Measurements from ENCODE around the gene TRIM62. TPM values are rescaled to one million over a fixed set of nuclear protein-coding genes. Genes with fewer than 3 reads are reported as not detected.
A peak's percentile ranks its signal among the peaks of the same experiment; 100 is the strongest.

Gene TRIM62
- total and polyA plus RNA-seq, 9 donors: 3.0 to 7.9 (median 6.1) TPM

DNA sequence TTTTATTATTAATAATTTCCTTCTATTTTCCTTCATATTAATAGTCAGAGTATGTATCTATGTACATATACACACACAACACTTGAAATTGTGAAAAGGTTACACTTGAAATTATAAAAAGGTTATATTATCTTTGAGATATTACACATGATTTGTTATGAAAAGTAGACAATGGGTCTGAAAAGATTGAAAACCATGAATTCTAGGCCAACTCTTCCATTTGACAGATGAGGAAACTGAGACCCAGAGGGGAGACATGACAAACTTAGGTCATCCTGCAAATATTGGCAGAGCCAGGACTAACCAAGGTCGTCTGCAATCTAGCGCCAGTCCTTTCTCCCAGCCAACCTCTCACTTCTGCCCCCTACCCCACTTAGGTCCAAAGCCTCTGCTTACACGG is 33.2 kb downstream of the TRIM62 start:
- no peaks in the 10 kb centered on the region for H3K9me3 ChIP-seq (replicated peaks; ENCODE audit: control insufficient read depth, low read depth, low read length)
- H3K4me1 ChIP-seq (ENCODE audit: control insufficient read depth, insufficient read depth, low read length): peaks cover 36% of the 10 kb centered on the region
- peaks cover 38% of the 10 kb centered on the region for H3K36me3 ChIP-seq (ENCODE audit: control insufficient read depth, insufficient read depth, low read length)
- 82% methylated on average over 3 of the region's 3 CpGs for WGBS (ENCODE audit: insufficient coverage)
- H3K27ac ChIP-seq (ENCODE audit: low read length): no peak overlapping the region
- DNase-seq: no peak
- no peaks in the 10 kb centered on the region for H3K27me3 ChIP-seq (ENCODE audit: control insufficient read depth, insufficient read depth, low read length)
- H3K4me3 ChIP-seq (ENCODE audit: low read length): no peak overlapping the region

DNA sequence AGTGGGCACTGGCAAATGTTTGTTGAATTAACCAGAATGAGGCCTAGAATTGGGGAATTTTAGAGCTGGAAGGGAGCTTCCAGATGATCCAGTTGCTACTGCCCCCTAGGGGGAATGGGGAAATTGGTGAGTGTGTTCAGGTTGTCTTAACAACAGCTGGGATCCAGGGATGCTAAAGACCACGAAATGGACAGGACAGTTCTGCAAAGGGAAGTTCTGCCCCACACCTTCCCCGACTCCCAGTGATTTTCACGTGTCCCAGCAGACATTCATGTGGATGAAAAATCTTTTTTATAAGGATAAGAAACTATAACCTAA is 33.9 kb downstream of the TRIM62 start:
- Histone ChIP-seq H3K9me3 (replicated peaks; ENCODE audit: control insufficient read depth, low read depth, low read length) (no peaks in the 10 kb centered on the region), H3K4me3 (ENCODE audit: low read length) (no peak overlapping the region), H3K36me3 (ENCODE audit: control insufficient read depth, insufficient read depth, low read length) (peaks cover 36% of the 10 kb centered on the region), H3K27me3 (ENCODE audit: control insufficient read depth, insufficient read depth, low read length) (no peaks in the 10 kb centered on the region), H3K27ac (ENCODE audit: low read length) (no peak overlapping the region), H3K4me1 (ENCODE audit: control insufficient read depth, insufficient read depth, low read length) (peaks cover 34% of the 10 kb centered on the region)
- DNase-seq: no peak
- no CpG with 5 or more reads among the region's 3 CpGs for WGBS (ENCODE audit: insufficient coverage)

DNA sequence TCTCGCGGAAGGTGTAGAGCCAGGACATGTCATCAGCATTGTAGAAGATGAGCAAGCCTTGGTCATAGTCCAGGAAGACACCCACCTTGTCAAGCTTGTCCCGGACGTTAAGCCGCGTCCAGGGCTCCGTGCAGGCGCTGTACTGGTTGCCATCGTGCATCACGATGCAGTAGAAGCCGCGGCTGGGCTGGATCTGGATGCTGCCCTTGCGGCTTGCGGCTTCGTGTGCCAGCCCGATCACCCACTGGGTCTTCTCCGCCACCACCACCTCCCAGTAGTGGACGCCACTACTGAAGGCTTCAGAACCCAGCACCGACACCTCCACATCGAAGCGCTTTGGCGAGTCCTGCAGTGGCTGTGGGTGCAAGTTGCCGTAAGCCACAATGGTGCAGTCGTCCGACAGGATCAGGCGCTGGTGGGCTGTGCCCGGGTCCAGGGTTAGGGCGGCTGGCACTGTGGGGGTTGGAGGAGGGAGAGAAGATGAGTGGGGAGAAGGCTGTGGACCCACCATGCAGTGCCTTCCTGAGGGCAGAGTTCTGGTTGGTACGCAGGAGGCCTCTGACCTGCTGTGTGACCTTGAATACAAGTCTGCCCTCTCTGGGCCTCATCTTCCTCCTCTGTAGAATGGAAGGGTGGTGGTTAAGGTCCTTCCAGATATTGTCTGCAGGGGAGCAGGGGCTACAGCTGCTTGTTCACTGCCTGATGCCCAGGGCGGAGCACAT is 34.4 kb downstream of the TRIM62 start:
- H3K27ac ChIP-seq (ENCODE audit: low read length): no peak overlapping the region
- no peak for DNase-seq
- no peaks in the 10 kb centered on the region for H3K9me3 ChIP-seq (replicated peaks; ENCODE audit: control insufficient read depth, low read depth, low read length)
- WGBS (ENCODE audit: insufficient coverage): 92% methylated on average over 29 of the region's 30 CpGs
- H3K27me3 ChIP-seq (ENCODE audit: control insufficient read depth, insufficient read depth, low read length): no peaks in the 10 kb centered on the region
- H3K4me1 ChIP-seq (ENCODE audit: control insufficient read depth, insufficient read depth, low read length): peaks cover 34% of the 10 kb centered on the region
- H3K36me3 ChIP-seq (ENCODE audit: control insufficient read depth, insufficient read depth, low read length): peaks cover 38% of the 10 kb centered on the region
- H3K4me3 ChIP-seq (ENCODE audit: low read length): no peak overlapping the region

DNA sequence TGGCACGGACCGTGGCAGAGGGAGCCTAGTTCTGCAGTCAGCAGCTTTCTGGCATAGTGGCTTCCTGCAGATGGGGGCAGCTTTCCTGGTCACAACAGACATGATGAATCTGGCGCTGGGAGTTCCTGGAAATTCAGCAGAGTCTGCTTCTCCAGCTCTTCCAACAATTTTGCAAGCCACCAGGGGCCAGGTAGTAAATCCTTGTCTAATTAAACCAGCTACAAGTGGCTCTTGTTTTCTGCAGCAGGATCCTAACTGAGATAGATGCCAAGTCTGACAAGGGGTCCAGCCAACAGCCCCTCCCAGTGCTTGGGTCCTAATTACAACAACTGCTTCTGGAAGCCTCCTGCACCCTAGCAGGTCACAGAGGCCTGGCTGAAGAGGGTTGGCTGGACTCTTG is 35.8 kb downstream of the TRIM62 start:
- Histone ChIP-seq H3K27me3 (ENCODE audit: control insufficient read depth, insufficient read depth, low read length) (no peaks in the 10 kb centered on the region), H3K36me3 (ENCODE audit: control insufficient read depth, insufficient read depth, low read length) (peaks cover 41% of the 10 kb centered on the region), H3K27ac (ENCODE audit: low read length) (no peak overlapping the region), H3K9me3 (replicated peaks; ENCODE audit: control insufficient read depth, low read depth, low read length) (no peaks in the 10 kb centered on the region), H3K4me1 (ENCODE audit: control insufficient read depth, insufficient read depth, low read length) (peaks cover 25% of the 10 kb centered on the region), H3K4me3 (ENCODE audit: low read length) (no peak overlapping the region)
- 63% methylated on average over 2 of the region's 3 CpGs for WGBS (ENCODE audit: insufficient coverage)
- peak; percentile 46 for DNase-seq

DNA sequence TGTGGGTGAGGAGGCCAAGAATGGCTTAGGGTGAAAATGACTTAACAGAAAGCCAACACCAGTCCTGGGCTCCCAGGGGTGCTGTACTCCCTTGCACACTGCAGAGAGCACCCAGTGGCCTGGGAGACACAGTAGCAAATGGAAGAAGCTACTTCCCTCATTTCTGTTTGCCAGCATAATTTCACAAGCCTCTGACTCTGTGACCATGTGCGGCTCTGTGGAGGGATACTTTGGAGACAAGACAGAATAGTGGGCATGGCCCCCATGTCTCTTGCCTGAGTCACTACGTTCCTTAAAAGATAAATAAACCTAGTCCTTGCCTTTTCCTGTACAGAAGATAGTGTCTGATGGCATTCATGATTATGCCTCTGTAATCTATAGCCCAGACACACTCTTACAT is 38.1 kb downstream of the TRIM62 start:
- Histone ChIP-seq H3K4me3 (ENCODE audit: low read length) (no peak overlapping the region), H3K36me3 (ENCODE audit: control insufficient read depth, insufficient read depth, low read length) (peaks cover 38% of the 10 kb centered on the region), H3K27me3 (ENCODE audit: control insufficient read depth, insufficient read depth, low read length) (no peaks in the 10 kb centered on the region), H3K27ac (ENCODE audit: low read length) (no peak overlapping the region), H3K9me3 (replicated peaks; ENCODE audit: control insufficient read depth, low read depth, low read length) (no peaks in the 10 kb centered on the region), H3K4me1 (ENCODE audit: control insufficient read depth, insufficient read depth, low read length) (peaks cover 19% of the 10 kb centered on the region)
- DNase-seq: no peak
- 17% methylated on average over 1 of the region's 2 CpGs for WGBS (ENCODE audit: insufficient coverage)

DNA sequence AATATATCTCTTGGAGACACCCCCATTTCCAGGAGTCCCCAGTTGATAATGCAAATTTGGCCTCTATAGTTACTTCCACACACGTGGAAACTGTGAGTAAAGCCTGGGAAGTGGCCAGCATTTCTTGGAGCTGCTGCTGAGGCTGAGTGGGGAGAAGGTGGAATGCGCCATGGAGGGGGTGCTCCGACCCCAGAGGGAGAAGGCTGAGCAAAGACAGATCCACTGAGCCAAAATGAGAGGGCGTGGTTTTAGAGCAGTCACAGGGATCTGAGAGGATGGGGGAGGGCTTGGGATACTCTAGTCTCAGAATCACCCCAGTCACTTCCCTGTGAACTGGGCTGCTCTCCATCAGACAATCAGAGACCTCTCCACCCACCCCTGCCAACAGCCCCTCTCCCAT is 38.7 kb downstream of the TRIM62 start:
- WGBS (ENCODE audit: insufficient coverage): 6% methylated on average over 2 of the region's 4 CpGs
- Histone ChIP-seq H3K36me3 (ENCODE audit: control insufficient read depth, insufficient read depth, low read length) (peaks cover 37% of the 10 kb centered on the region), H3K27me3 (ENCODE audit: control insufficient read depth, insufficient read depth, low read length) (no peaks in the 10 kb centered on the region), H3K9me3 (replicated peaks; ENCODE audit: control insufficient read depth, low read depth, low read length) (no peaks in the 10 kb centered on the region), H3K4me3 (ENCODE audit: low read length) (no peak overlapping the region), H3K4me1 (ENCODE audit: control insufficient read depth, insufficient read depth, low read length) (peaks cover 19% of the 10 kb centered on the region), H3K27ac (ENCODE audit: low read length) (peak overlapping the region; percentile 47)
- peak; percentile 93 for DNase-seq

DNA sequence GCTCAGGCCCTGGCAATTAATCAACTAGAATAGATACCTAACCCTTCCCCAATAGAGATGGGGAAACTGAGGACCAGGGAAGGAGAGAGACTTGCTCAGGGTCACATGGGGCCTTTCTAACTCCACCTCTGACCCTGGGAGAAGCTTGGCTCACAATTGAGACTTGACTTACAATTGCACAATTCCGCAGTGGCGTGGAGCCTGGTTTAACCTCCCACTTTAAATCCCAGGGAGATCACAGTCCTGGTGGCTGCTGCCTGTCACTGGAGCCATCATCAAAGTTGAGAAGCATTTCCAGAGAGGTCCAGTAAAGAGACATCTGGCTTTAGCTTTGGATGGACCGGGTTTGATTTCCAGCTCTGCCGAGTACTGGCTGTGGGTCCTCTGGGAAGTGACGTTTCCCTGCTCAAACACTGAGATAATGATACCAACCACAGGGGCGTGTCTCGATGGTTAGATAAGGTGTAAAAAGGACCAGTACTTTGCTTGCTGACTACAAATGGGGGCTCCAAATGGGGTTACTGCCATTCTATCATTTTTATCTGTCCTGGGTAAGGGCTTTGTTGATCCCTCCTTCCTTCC is 39.3 kb downstream of the TRIM62 start:
- no peak overlapping the region for H3K4me3 ChIP-seq (ENCODE audit: low read length)
- no peaks in the 10 kb centered on the region for H3K27me3 ChIP-seq (ENCODE audit: control insufficient read depth, insufficient read depth, low read length)
- peaks cover 31% of the 10 kb centered on the region for H3K36me3 ChIP-seq (ENCODE audit: control insufficient read depth, insufficient read depth, low read length)
- 29% methylated on average over 3 of the region's 7 CpGs for WGBS (ENCODE audit: insufficient coverage)
- DNase-seq: peak; percentile 33
- peak overlapping the region; percentile 47 for H3K27ac ChIP-seq (ENCODE audit: low read length)
- H3K4me1 ChIP-seq (ENCODE audit: control insufficient read depth, insufficient read depth, low read length): peaks cover 19% of the 10 kb centered on the region
- H3K9me3 ChIP-seq (replicated peaks; ENCODE audit: control insufficient read depth, low read depth, low read length): no peaks in the 10 kb centered on the region

DNA sequence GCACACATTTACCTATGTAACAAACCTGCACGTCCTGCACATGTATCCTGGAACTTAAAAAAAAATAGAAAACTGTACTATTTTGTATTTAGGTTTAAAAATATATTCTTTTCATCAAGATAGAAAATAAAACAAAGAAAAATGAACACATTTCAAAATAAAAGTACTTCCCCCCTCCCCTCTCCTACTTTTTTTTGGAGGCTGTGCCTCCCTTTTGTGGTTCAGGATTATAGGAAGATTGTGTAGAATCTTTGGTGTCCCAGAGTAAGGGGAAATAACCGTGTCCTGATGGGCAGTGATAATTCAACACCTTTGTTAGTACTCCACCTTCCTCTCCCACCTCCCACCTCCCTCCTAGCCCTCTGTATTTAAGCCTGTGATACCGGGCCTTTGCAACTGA is 40.1 kb downstream of the TRIM62 start:
- H3K4me1 ChIP-seq (ENCODE audit: control insufficient read depth, insufficient read depth, low read length): peaks cover 19% of the 10 kb centered on the region
- no peaks in the 10 kb centered on the region for H3K9me3 ChIP-seq (replicated peaks; ENCODE audit: control insufficient read depth, low read depth, low read length)
- H3K36me3 ChIP-seq (ENCODE audit: control insufficient read depth, insufficient read depth, low read length): peaks cover 23% of the 10 kb centered on the region
- H3K27ac ChIP-seq (ENCODE audit: low read length): no peak overlapping the region
- no CpG with 5 or more reads among the region's 3 CpGs for WGBS (ENCODE audit: insufficient coverage)
- H3K27me3 ChIP-seq (ENCODE audit: control insufficient read depth, insufficient read depth, low read length): no peaks in the 10 kb centered on the region
- H3K4me3 ChIP-seq (ENCODE audit: low read length): no peak overlapping the region
- DNase-seq: no peak

DNA sequence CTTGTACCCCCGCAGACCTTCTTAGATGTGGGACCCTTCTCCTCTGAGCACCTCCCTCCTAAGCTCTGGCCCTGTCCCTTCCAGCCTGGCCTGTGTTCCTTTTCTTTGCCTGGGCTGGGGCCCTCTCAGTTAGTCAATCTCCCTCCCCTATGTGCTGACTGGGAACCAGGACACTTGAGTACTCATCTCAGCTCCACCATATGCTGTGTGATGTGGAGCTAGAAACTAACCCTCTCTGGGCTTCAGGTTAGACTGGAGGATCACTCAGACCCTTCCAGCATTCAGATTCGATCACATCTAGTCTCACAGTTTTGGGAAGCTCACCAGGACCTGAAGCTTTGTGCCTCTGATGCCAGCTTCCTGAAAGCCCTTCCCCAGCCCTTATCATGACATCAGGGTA is 40.6 kb downstream of the TRIM62 start:
- Histone ChIP-seq H3K4me1 (ENCODE audit: control insufficient read depth, insufficient read depth, low read length) (peaks cover 17% of the 10 kb centered on the region), H3K27ac (ENCODE audit: low read length) (no peak overlapping the region), H3K27me3 (ENCODE audit: control insufficient read depth, insufficient read depth, low read length) (no peaks in the 10 kb centered on the region), H3K36me3 (ENCODE audit: control insufficient read depth, insufficient read depth, low read length) (peaks cover 20% of the 10 kb centered on the region), H3K9me3 (replicated peaks; ENCODE audit: control insufficient read depth, low read depth, low read length) (no peaks in the 10 kb centered on the region), H3K4me3 (ENCODE audit: low read length) (no peak overlapping the region)
- no peak for DNase-seq
- WGBS (ENCODE audit: insufficient coverage): 90% methylated on average over 2 of the region's 2 CpGs

DNA sequence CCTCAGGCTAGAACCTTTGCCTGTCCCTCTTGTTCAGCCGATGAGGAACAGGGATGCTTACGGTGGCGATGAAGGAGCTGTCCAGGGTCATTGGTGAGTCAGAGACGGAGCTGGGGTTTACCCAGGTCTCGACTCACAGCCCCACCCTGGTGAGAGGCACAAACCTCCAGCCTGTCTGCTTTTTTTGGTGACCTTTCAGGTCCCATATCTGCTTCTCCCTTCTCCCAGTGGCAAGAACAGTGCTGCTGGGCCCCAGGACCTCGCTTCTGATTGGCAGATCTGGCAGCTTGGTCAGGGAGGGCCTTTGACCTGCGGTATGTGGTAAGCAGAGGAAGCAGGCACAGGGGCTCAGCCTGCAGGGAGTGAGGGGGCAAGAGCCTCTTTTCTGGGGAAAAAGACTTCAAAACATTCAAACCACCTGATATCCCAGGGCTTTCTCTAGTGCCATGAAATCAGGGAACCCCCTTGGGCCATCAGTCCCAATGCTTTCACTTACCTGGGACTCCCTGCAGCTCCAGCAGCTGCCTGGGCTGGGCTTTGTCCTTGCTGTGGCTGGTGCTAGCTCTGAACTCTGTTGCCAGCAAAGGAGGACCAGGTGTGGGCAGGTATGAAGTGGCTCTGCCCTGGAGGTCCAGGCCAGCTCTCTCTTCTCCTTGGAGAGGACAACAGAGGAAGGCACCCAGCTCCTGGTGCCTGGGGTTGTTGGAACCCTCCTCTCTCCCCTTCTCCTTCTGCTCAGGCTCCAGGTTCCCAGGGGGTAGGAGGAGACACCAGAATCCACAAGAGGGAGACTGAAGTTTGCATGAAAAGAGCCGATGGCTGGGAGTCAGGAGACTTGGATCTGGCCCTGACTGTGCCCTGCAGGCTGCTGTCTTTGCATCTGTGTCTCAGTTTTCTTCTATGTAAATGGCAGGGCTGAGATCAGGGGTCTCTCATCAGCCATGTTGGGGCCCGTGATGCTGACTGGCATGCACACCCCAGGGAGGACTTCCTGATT is 41.4 kb downstream of the TRIM62 start:
- no peaks in the 10 kb centered on the region for H3K27me3 ChIP-seq (ENCODE audit: control insufficient read depth, insufficient read depth, low read length)
- peaks cover 14% of the 10 kb centered on the region for H3K4me1 ChIP-seq (ENCODE audit: control insufficient read depth, insufficient read depth, low read length)
- no peaks in the 10 kb centered on the region for H3K9me3 ChIP-seq (replicated peaks; ENCODE audit: control insufficient read depth, low read depth, low read length)
- H3K36me3 ChIP-seq (ENCODE audit: control insufficient read depth, insufficient read depth, low read length): peaks cover 17% of the 10 kb centered on the region
- no peak overlapping the region for H3K4me3 ChIP-seq (ENCODE audit: low read length)
- no peak for DNase-seq
- WGBS (ENCODE audit: insufficient coverage): 14% methylated on average over 7 of the region's 9 CpGs
- no peak overlapping the region for H3K27ac ChIP-seq (ENCODE audit: low read length)
